ENCODE results near the gene NECTIN3. TPM values are rescaled to one million over a fixed set of nuclear protein-coding genes. Genes with fewer than 3 reads are reported as not detected.
A peak's percentile ranks its signal among the peaks of the same experiment; 100 is the strongest.

Gene NECTIN3
- total and polyA plus RNA-seq, 2 of the 4 experiments (the other 2 are of a cell fraction): 34.7 to 155 TPM

DNA sequence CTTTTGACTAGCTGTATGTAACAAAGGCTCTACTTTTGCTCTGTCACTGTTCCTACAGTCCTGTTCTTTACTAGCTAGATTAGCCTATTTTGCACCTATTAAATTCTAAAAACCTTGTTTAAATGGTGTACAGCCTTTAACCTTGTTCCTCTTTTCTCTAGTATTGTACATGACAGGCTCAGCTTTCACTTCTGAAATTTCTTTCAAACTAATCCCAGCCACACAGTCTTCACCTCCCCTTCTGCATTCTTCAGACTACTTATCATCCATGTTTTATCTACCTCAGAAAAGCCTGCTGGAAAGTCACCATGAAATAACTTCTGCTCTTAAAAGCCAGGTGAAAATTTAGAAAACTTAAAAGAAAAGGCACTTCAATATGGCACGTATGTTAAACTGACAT, 122.4 kb downstream of the NECTIN3 start:
- DNase-seq (peak; percentile 31), ATAC-seq (ENCODE audit: low read depth) (peak; percentile 25; the same call in 1 of the 2 replicates)
- intact Hi-C loops (cut with micrococcal nuclease): loop anchor here (5.0 kb wide), 1 partner anchor 143 kb away; no protein-coding TSS in a partner anchor
- in situ Hi-C loops (cut with MboI; ENCODE audit: low sequenced_read_pairs): no loop called here
- dilution Hi-C loops (cut with HindIII; ENCODE audit: low sequenced_read_pairs, unreplicated experiment): no loop called here
- Histone ChIP-seq H2BK20ac (ENCODE audit: low read depth, low read length) (no peak overlapping the region), H4K5ac (ENCODE audit: low read depth, low read length) (no peak overlapping the region), H4K20me1 (ENCODE audit: insufficient read depth, low read length) (no peaks in the 10 kb centered on the region), H2BK120ac (ENCODE audit: low read depth, low read length) (no peak overlapping the region), H3K27me3 (ENCODE audit: control insufficient read depth, insufficient read depth, low read length) (no peaks in the 10 kb centered on the region), H3K4me1 (ENCODE audit: control insufficient read depth, insufficient read depth, low read length) (no peaks in the 10 kb centered on the region; the same call in 1 of the 2 replicates), H3K9me1 (ENCODE audit: insufficient read depth, low read length) (peaks cover 2% of the 10 kb centered on the region; the same call in 1 of the 2 replicates), H3K4me3 (ENCODE audit: insufficient read depth, low read depth, low read length) (no peak overlapping the region), H3K4me2 (ENCODE audit: low read depth, low read length) (no peak overlapping the region), H3K9me3 (ENCODE audit: control insufficient read depth, insufficient read depth, low read length) (no peaks in the 10 kb centered on the region), H2AK5ac (ENCODE audit: low read depth, low read length) (no peak overlapping the region), H3K4ac (ENCODE audit: low read depth, low read length) (no peak overlapping the region), H2BK5ac (ENCODE audit: low read depth, low read length, poor library complexity, severe bottlenecking) (no peak overlapping the region), H3K9ac (ENCODE audit: low read depth, low read length) (no peak overlapping the region), H4K8ac (ENCODE audit: low read depth in 2 of 2, low read length in 2 of 2) (no peak overlapping the region), H2BK15ac (ENCODE audit: low read depth, low read length) (no peak overlapping the region), H3K14ac (replicated peaks; ENCODE audit: low read depth, low read length) (no peak overlapping the region; the same call in 1 of the 2 replicates), H3K56ac (ENCODE audit: extremely low read depth, insufficient read depth, low read length) (no peak overlapping the region), H2AK9ac (replicated peaks; ENCODE audit: low read depth, low read length, poor library complexity) (no peak overlapping the region), H3K23ac (ENCODE audit: low read depth, low read length) (peak overlapping the region; percentile 23; the same call in 1 of the 2 replicates), H3K36me3 (ENCODE audit: control insufficient read depth, insufficient read depth, low read length) (peaks cover 31% of the 10 kb centered on the region), H2AFZ (replicated peaks; ENCODE audit: low read length, poor library complexity) (no peak overlapping the region), H3K18ac (ENCODE audit: low read depth, low read length) (no peak overlapping the region; the same call in 1 of the 2 replicates), H4K91ac (ENCODE audit: insufficient read depth, low read depth, low read length) (no peak overlapping the region), H3K79me1 (ENCODE audit: low read depth in 1 of 2, low read length in 2 of 2) (peaks cover 22 to 30% of the 10 kb centered on the region in 2 experiments), H3K27ac (ENCODE audit: insufficient read depth, low read length) (no peak overlapping the region)
- TF ChIP-seq RAD21 (IDR thresholded peaks at IDR 0.05; ENCODE audit: low read length) (no peak), MAZ (IDR thresholded peaks at IDR 0.05; ENCODE audit: borderline replicate concordance, low read depth, low read length) (no peak), SMC3 (IDR thresholded peaks at IDR 0.05; ENCODE audit: low read depth, low read length) (no peak), RCOR1 (IDR thresholded peaks at IDR 0.05; ENCODE audit: insufficient replicate concordance, low read length) (no peak), CHD1 (IDR thresholded peaks at IDR 0.05; ENCODE audit: low read depth, low read length) (no peak), MXI1 (IDR thresholded peaks at IDR 0.05; ENCODE audit: borderline replicate concordance, low read depth, low read length) (no peak), BHLHE40 (IDR thresholded peaks at IDR 0.05; ENCODE audit: low read depth, low read length) (no peak), POLR2A (IDR thresholded peaks at IDR 0.05; ENCODE audit: low read depth, low read length) (no peak), CEBPB (IDR thresholded peaks at IDR 0.05; ENCODE audit: low read depth, low read length) (no peak), NFE2L2 (IDR thresholded peaks at IDR 0.05; ENCODE audit: low read depth, low read length) (no peak), RFX5 (IDR thresholded peaks at IDR 0.05; ENCODE audit: low read depth, low read length) (no peak), MAFK (IDR thresholded peaks at IDR 0.05; ENCODE audit: low read depth, low read length) (no peak), FOS (IDR thresholded peaks at IDR 0.05; ENCODE audit: low read depth, low read length) (no peak)
- TF ChIP-seq, protein P1, sequence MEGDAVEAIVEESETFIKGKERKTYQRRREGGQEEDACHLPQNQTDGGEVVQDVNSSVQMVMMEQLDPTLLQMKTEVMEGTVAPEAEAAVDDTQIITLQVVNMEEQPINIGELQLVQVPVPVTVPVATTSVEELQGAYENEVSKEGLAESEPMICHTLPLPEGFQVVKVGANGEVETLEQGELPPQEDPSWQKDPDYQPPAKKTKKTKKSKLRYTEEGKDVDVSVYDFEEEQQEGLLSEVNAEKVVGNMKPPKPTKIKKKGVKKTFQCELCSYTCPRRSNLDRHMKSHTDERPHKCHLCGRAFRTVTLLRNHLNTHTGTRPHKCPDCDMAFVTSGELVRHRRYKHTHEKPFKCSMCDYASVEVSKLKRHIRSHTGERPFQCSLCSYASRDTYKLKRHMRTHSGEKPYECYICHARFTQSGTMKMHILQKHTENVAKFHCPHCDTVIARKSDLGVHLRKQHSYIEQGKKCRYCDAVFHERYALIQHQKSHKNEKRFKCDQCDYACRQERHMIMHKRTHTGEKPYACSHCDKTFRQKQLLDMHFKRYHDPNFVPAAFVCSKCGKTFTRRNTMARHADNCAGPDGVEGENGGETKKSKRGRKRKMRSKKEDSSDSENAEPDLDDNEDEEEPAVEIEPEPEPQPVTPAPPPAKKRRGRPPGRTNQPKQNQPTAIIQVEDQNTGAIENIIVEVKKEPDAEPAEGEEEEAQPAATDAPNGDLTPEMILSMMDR (conservative IDR thresholded peaks at IDR 0.05; ENCODE audit: low read depth, low read length): no peak
- TF ChIP-seq, protein P2, sequence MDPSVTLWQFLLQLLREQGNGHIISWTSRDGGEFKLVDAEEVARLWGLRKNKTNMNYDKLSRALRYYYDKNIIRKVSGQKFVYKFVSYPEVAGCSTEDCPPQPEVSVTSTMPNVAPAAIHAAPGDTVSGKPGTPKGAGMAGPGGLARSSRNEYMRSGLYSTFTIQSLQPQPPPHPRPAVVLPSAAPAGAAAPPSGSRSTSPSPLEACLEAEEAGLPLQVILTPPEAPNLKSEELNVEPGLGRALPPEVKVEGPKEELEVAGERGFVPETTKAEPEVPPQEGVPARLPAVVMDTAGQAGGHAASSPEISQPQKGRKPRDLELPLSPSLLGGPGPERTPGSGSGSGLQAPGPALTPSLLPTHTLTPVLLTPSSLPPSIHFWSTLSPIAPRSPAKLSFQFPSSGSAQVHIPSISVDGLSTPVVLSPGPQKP (IDR thresholded peaks at IDR 0.05; ENCODE audit: borderline replicate concordance, low read depth, low read length): no peak
- TF ChIP-seq, protein P3, sequence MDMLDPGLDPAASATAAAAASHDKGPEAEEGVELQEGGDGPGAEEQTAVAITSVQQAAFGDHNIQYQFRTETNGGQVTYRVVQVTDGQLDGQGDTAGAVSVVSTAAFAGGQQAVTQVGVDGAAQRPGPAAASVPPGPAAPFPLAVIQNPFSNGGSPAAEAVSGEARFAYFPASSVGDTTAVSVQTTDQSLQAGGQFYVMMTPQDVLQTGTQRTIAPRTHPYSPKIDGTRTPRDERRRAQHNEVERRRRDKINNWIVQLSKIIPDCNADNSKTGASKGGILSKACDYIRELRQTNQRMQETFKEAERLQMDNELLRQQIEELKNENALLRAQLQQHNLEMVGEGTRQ (IDR thresholded peaks at IDR 0.05; ENCODE audit: low read depth, low read length): no peak
- POLR2A ChIA-PET (ENCODE audit: unreplicated experiment): no interaction called here
- no TSS peak for BruUV-seq (replicated peaks)
- no CpG with 5 or more reads among the region's 1 CpG for WGBS, 2 experiments (ENCODE audit: extremely low coverage in 2 of 2, insufficient read length in 1 of 2)
- CTCF ChIA-PET: interaction anchor here (1.3 kb wide), 2 partner anchors 10 to 56 kb away, joined by 3 read pairs; no protein-coding TSS in a partner anchor

Measured in IMR-90 (cell line).